ENCODE data around the gene CRELD2. TPM values are rescaled to one million over a fixed set of nuclear protein-coding genes. Genes with fewer than 3 reads are reported as not detected.
A peak's percentile ranks its signal among the peaks of the same experiment; 100 is the strongest.

Gene CRELD2
- polyA plus RNA-seq, 1 donor from 2014 or later: 83.2 TPM

DNA sequence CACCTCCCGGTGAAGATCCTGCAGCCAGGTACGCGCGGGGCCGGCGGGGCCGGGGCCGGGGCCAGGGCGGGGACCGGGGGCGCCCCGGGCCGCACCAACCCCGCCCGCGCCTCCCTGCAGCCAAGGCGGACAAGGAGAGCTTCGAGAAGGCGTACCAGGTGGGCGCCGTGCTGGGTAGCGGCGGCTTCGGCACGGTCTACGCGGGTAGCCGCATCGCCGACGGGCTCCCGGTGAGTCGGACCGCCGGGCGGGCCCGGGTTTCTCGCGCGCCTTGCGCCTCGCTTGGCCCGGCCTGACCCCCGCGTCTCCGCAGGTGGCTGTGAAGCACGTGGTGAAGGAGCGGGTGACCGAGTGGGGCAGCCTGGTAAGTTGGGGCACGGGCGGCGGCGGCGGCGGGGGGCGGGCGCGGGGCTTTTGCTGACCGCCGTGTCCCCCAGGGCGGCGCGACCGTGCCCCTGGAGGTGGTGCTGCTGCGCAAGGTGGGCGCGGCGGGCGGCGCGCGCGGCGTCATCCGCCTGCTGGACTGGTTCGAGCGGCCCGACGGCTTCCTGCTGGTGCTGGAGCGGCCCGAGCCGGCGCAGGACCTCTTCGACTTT lies 42.7 kb downstream of the CRELD2 start:
- peak overlapping the region; percentile 66 for H3K9ac ChIP-seq (ENCODE audit: low read length)
- no peak overlapping the region for H3K4me2 ChIP-seq (ENCODE audit: low read length)
- H3K36me3 ChIP-seq (ENCODE audit: insufficient read depth, low read length): no peaks in the 10 kb centered on the region
- H3K27ac ChIP-seq (ENCODE audit: low read length): no peak overlapping the region
- no peaks in the 10 kb centered on the region for H3K79me2 ChIP-seq (replicated peaks; ENCODE audit: insufficient read depth, low read length)
- H4K20me1 ChIP-seq (ENCODE audit: insufficient read depth): no peaks in the 10 kb centered on the region
- no peaks in the 10 kb centered on the region for H3K9me3 ChIP-seq (ENCODE audit: low read length)
- TF ChIP-seq MXI1 (conservative IDR thresholded peaks at IDR 0.05; ENCODE audit: poor library complexity, severe bottlenecking): peak; percentile 7
- TF ChIP-seq RAD21 (conservative IDR thresholded peaks at IDR 0.05): no peak
- H3F3A ChIP-seq (ENCODE audit: insufficient read depth, low read length, poor library complexity, severe bottlenecking): no peaks in the 10 kb centered on the region
- H3K4me3 ChIP-seq (ENCODE audit: low read length): peak overlapping the region; percentile 77
- H3K9me2 ChIP-seq (ENCODE audit: insufficient read depth, low read length): no peaks in the 10 kb centered on the region
- no peak overlapping the region for H2AFZ ChIP-seq (ENCODE audit: low read depth, low read length)
- H3K27me3 ChIP-seq (ENCODE audit: insufficient read depth, low read depth, low read length): no peaks in the 10 kb centered on the region

DNA sequence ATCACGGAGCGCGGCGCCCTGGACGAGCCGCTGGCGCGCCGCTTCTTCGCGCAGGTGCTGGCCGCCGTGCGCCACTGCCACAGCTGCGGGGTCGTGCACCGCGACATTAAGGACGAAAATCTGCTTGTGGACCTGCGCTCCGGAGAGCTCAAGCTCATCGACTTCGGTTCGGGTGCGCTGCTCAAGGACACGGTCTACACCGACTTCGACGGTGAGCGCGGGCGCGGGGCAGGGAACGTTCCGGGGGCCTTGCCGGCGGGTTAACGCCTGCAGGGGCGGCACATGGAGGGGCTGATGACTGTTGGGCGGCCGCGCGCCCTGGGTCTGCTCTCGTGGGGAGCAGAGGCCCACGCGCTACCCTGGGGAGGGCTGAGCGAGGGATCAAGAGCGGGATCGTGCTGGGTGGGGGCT lies 43.2 kb downstream of the CRELD2 start:
- Histone ChIP-seq H3K27ac (ENCODE audit: low read length) (no peak overlapping the region), H3K4me3 (ENCODE audit: low read length) (peak overlapping the region; percentile 77), H2AFZ (ENCODE audit: low read depth, low read length) (no peak overlapping the region), H3K9me2 (ENCODE audit: insufficient read depth, low read length) (no peaks in the 10 kb centered on the region), H3K4me2 (ENCODE audit: low read length) (peak overlapping the region; percentile 55), H3K36me3 (ENCODE audit: insufficient read depth, low read length) (no peaks in the 10 kb centered on the region), H3K9me3 (ENCODE audit: low read length) (no peaks in the 10 kb centered on the region), H3K79me2 (replicated peaks; ENCODE audit: insufficient read depth, low read length) (no peaks in the 10 kb centered on the region), H3F3A (ENCODE audit: insufficient read depth, low read length, poor library complexity, severe bottlenecking) (no peaks in the 10 kb centered on the region), H4K20me1 (ENCODE audit: insufficient read depth) (no peaks in the 10 kb centered on the region), H3K9ac (ENCODE audit: low read length) (peak overlapping the region; percentile 66), H3K27me3 (ENCODE audit: insufficient read depth, low read depth, low read length) (no peaks in the 10 kb centered on the region)
- peak; percentile 8 for TF ChIP-seq MXI1 (conservative IDR thresholded peaks at IDR 0.05; ENCODE audit: poor library complexity, severe bottlenecking)
- TF ChIP-seq EP300 (conservative IDR thresholded peaks at IDR 0.05; ENCODE audit: poor library complexity, severe bottlenecking): no peak
- TF ChIP-seq, protein P1, sequence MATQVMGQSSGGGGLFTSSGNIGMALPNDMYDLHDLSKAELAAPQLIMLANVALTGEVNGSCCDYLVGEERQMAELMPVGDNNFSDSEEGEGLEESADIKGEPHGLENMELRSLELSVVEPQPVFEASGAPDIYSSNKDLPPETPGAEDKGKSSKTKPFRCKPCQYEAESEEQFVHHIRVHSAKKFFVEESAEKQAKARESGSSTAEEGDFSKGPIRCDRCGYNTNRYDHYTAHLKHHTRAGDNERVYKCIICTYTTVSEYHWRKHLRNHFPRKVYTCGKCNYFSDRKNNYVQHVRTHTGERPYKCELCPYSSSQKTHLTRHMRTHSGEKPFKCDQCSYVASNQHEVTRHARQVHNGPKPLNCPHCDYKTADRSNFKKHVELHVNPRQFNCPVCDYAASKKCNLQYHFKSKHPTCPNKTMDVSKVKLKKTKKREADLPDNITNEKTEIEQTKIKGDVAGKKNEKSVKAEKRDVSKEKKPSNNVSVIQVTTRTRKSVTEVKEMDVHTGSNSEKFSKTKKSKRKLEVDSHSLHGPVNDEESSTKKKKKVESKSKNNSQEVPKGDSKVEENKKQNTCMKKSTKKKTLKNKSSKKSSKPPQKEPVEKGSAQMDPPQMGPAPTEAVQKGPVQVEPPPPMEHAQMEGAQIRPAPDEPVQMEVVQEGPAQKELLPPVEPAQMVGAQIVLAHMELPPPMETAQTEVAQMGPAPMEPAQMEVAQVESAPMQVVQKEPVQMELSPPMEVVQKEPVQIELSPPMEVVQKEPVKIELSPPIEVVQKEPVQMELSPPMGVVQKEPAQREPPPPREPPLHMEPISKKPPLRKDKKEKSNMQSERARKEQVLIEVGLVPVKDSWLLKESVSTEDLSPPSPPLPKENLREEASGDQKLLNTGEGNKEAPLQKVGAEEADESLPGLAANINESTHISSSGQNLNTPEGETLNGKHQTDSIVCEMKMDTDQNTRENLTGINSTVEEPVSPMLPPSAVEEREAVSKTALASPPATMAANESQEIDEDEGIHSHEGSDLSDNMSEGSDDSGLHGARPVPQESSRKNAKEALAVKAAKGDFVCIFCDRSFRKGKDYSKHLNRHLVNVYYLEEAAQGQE (IDR thresholded peaks at IDR 0.05; ENCODE audit: borderline replicate concordance): no peak

DNA sequence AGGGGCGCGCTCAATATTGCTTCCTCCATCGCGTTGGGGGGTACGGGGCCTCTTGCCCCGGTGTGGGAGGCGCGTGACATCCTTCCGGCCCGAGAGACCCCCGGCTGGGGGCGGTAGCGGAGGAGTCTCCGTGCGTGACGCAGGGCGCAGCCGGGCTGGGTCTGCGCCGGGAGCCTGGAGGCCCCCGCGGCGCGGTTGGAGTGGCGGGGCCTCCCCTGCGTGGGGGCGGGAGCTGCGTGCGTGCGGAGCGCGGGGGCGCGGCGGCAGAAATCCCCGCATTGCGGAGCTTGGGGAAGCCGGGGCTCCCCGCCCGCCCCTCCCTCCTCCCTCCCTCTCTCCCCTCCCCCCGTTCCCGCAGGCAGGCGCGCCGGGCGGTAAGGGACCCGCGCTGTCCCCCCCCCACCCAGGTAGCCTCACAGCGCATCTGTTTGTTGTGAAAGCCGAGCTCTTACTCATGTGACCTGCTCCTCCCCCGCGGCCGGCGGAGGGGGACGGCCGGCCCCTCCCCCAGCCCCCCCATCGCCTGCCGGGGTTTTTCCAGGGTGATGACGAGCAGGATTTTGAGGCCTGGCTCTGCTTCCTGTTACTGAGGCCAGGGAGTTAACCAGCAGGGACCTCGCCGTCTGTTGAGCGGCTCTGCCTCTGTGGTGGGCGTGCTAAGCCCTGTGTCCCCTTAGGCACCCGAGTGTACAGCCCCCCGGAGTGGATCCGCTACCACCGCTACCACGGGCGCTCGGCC lies 43.7 kb downstream of the CRELD2 start:
- no peak overlapping the region for H2AFZ ChIP-seq (ENCODE audit: low read depth, low read length)
- H3K9me3 ChIP-seq (ENCODE audit: low read length): no peaks in the 10 kb centered on the region
- no peaks in the 10 kb centered on the region for H3K9me2 ChIP-seq (ENCODE audit: insufficient read depth, low read length)
- no peaks in the 10 kb centered on the region for H4K20me1 ChIP-seq (ENCODE audit: insufficient read depth)
- no peak overlapping the region for H3K27ac ChIP-seq (ENCODE audit: low read length)
- H3K27me3 ChIP-seq (ENCODE audit: insufficient read depth, low read depth, low read length): no peaks in the 10 kb centered on the region
- H3K4me2 ChIP-seq (ENCODE audit: low read length): peak overlapping the region; percentile 55
- H3K4me3 ChIP-seq (ENCODE audit: low read length): peak overlapping the region; percentile 77
- H3K9ac ChIP-seq (ENCODE audit: low read length): peak overlapping the region; percentile 66
- H3K36me3 ChIP-seq (ENCODE audit: insufficient read depth, low read length): no peaks in the 10 kb centered on the region
- TF ChIP-seq RAD21 (conservative IDR thresholded peaks at IDR 0.05) (no peak), EZH2 (IDR thresholded peaks at IDR 0.05; ENCODE audit: borderline replicate concordance, insufficient read depth, low read length, poor library complexity, severe bottlenecking) (no peak), POLR2AphosphoS5 (IDR thresholded peaks at IDR 0.05) (no peak), SMC3 (conservative IDR thresholded peaks at IDR 0.05; ENCODE audit: poor library complexity) (no peak)
- TF ChIP-seq, protein P2, sequence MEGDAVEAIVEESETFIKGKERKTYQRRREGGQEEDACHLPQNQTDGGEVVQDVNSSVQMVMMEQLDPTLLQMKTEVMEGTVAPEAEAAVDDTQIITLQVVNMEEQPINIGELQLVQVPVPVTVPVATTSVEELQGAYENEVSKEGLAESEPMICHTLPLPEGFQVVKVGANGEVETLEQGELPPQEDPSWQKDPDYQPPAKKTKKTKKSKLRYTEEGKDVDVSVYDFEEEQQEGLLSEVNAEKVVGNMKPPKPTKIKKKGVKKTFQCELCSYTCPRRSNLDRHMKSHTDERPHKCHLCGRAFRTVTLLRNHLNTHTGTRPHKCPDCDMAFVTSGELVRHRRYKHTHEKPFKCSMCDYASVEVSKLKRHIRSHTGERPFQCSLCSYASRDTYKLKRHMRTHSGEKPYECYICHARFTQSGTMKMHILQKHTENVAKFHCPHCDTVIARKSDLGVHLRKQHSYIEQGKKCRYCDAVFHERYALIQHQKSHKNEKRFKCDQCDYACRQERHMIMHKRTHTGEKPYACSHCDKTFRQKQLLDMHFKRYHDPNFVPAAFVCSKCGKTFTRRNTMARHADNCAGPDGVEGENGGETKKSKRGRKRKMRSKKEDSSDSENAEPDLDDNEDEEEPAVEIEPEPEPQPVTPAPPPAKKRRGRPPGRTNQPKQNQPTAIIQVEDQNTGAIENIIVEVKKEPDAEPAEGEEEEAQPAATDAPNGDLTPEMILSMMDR (IDR thresholded peaks at IDR 0.05; ENCODE audit: poor library complexity, severe bottlenecking): no peak
- no peaks in the 10 kb centered on the region for H3K79me2 ChIP-seq (replicated peaks; ENCODE audit: insufficient read depth, low read length)
- no peaks in the 10 kb centered on the region for H3F3A ChIP-seq (ENCODE audit: insufficient read depth, low read length, poor library complexity, severe bottlenecking)

Data from neural cell (in vitro differentiated cells).